ENCODE data around the gene MEMO1. TPM values are rescaled to one million over a fixed set of nuclear protein-coding genes. Genes with fewer than 3 reads are reported as not detected.

The MEMO1 gene
- total and polyA plus RNA-seq, 9 of the 15 experiments (the other 6 are each of a cell fraction or from before 2014, with no cell fraction given), result 22.1 to 87.7 (median 61.2) TPM

- TF ChIP-seq MITF (IDR thresholded peaks at IDR 0.05), result no peak
- TF ChIP-seq TAF15 (IDR thresholded peaks at IDR 0.05; ENCODE audit: low read depth, low read length), result no peak
- 0 out of 2 replicates have a peak, but pooled peaks have one; percentile 29 for TF ChIP-seq DEAF1 (CRISPR knock-in tag; IDR thresholded peaks at IDR 0.05)
- TF ChIP-seq MCM7 (IDR thresholded peaks at IDR 0.05), result no peak
- TF ChIP-seq POLR3A (IDR thresholded peaks at IDR 0.05; ENCODE audit: borderline replicate concordance, extremely low read depth, insufficient read depth, insufficient read length), result no peak
- no peak for TF ChIP-seq USF2 (CRISPR knock-in tag; IDR thresholded peaks at IDR 0.05)
- peak; percentile 49 for TF ChIP-seq MEIS2 (IDR thresholded peaks at IDR 0.05; ENCODE audit: partially characterized antibody)
- no peak for TF ChIP-seq XRCC4 (IDR thresholded peaks at IDR 0.05; ENCODE audit: extremely low read depth, insufficient read depth, insufficient read length)
- no peak for TF ChIP-seq ZHX1 (conservative IDR thresholded peaks at IDR 0.05; ENCODE audit: low read length)
- no peak for TF ChIP-seq MBD1 (CRISPR knock-in tag; IDR thresholded peaks at IDR 0.05)
- peak; percentile 76; the same call in 1 of the 2 replicates for TF ChIP-seq CBFB (CRISPR knock-in tag; IDR thresholded peaks at IDR 0.05)
- no peak for TF ChIP-seq BRF1 (IDR thresholded peaks at IDR 0.05; ENCODE audit: borderline replicate concordance, extremely low read depth, insufficient read length)
- TF ChIP-seq HMG20A (CRISPR knock-in tag; conservative IDR thresholded peaks at IDR 0.05), result no peak
- TF ChIP-seq E2F4 (CRISPR knock-in tag; IDR thresholded peaks at IDR 0.05; ENCODE audit: low read depth), result peak; percentile 45; the same call in 1 of the 2 replicates
- TF ChIP-seq MIER1 (IDR thresholded peaks at IDR 0.05; ENCODE audit: low read depth), result 0 out of 2 replicates have a peak, but pooled peaks have one; percentile 44
Observed at GRCh38 chr2:32010670-32011484, at the start of gene MEMO1 (continued).
